ENCODE data around the gene HDGFL2.

The HDGFL2 gene

DNA sequence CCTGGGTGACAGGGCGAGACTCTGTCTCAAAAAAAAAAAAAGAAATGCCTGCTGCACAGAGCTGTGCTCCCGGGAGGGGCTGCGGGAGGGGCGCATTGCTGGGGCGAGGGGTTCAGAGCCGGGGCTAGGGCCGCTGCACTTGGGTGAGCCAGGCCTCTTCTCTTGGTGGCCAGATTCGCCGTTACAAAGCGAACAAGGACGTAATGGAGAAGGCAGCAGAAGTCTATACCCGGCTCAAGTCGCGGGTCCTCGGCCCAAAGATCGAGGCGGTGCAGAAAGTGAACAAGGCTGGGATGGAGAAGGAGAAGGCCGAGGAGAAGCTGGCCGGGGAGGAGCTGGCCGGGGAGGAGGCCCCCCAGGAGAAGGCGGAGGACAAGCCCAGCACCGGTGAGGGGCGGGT, 27.2 kb downstream of the HDGFL2 start:
- ChIA-PET CTCF (no interaction called here), POLR2A (no interaction called here)
- TF ChIP-seq CTBP1 (IDR thresholded peaks at IDR 0.05; ENCODE audit: borderline replicate concordance), result no peak
- TF ChIP-seq NFRKB (IDR thresholded peaks at IDR 0.05), result no peak
- TF ChIP-seq LEF1 (IDR thresholded peaks at IDR 0.05; ENCODE audit: borderline replicate concordance), result no peak
- TF ChIP-seq SUZ12 (IDR thresholded peaks at IDR 0.05), result no peak
- no peak for TF ChIP-seq BHLHE40 (IDR thresholded peaks at IDR 0.05; ENCODE audit: borderline replicate concordance)
- no peak for TF ChIP-seq FOXA1 (IDR thresholded peaks at IDR 0.05)
- no peak for TF ChIP-seq ZNF384 (IDR thresholded peaks at IDR 0.05)
- TF ChIP-seq SP1 (IDR thresholded peaks at IDR 0.05), result no peak
- TF ChIP-seq L3MBTL2 (conservative IDR thresholded peaks at IDR 0.05), result no peak
- TF ChIP-seq, protein P1, sequence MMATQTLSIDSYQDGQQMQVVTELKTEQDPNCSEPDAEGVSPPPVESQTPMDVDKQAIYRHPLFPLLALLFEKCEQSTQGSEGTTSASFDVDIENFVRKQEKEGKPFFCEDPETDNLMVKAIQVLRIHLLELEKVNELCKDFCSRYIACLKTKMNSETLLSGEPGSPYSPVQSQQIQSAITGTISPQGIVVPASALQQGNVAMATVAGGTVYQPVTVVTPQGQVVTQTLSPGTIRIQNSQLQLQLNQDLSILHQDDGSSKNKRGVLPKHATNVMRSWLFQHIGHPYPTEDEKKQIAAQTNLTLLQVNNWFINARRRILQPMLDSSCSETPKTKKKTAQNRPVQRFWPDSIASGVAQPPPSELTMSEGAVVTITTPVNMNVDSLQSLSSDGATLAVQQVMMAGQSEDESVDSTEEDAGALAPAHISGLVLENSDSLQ (IDR thresholded peaks at IDR 0.05), result no peak
- no peak for TF ChIP-seq ELF4 (IDR thresholded peaks at IDR 0.05)
- TF ChIP-seq TARDBP (IDR thresholded peaks at IDR 0.05), result no peak
- no peak for TF ChIP-seq FOXK2 (IDR thresholded peaks at IDR 0.05)
- TF ChIP-seq FOXM1 (IDR thresholded peaks at IDR 0.05; ENCODE audit: borderline replicate concordance), result no peak
- no peak for TF ChIP-seq ARNT (IDR thresholded peaks at IDR 0.05)
- TF ChIP-seq HDGF (IDR thresholded peaks at IDR 0.05; ENCODE audit: borderline replicate concordance), result no peak
- DNase-seq (ENCODE audit: extremely low spot score), result no peak

DNA sequence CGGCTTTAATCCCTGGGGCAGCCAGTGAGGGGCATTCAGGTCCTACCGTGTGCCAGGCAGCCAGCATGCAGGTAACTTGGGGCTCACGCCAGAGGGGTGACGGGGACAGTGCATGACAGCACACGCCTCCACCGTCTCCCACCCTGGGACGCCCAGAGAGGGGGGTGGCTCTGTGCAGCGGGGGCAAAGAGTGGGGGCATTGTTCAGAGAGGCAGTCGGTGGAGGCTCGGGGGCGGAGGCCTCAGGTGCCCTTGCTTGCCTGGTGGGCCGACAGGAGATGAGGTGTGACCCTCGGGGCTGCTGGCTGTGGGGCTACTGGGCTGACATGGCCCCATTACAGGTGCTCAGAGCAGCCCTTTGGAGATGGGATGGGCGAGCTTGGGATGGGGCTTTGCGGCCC, 27.8 kb downstream of the HDGFL2 start:
- no peak for DNase-seq (ENCODE audit: extremely low spot score)
- CTCF ChIA-PET, result interaction anchor here (0.7 kb wide), 1 partner anchor 24 kb away, joined by 3 read pairs; no protein-coding TSS in a partner anchor
- TF ChIP-seq LEF1 (IDR thresholded peaks at IDR 0.05; ENCODE audit: borderline replicate concordance), result no peak
- TF ChIP-seq SUZ12 (IDR thresholded peaks at IDR 0.05), result no peak
- no peak for TF ChIP-seq SP1 (IDR thresholded peaks at IDR 0.05)
- TF ChIP-seq FOXA1 (IDR thresholded peaks at IDR 0.05), result no peak
- TF ChIP-seq, protein P1 (IDR thresholded peaks at IDR 0.05), result no peak
- no peak for TF ChIP-seq L3MBTL2 (conservative IDR thresholded peaks at IDR 0.05)
- no peak for TF ChIP-seq FOXM1 (IDR thresholded peaks at IDR 0.05; ENCODE audit: borderline replicate concordance)
- TF ChIP-seq FOXK2 (IDR thresholded peaks at IDR 0.05), result no peak
- no peak for TF ChIP-seq ZNF384 (IDR thresholded peaks at IDR 0.05)
- TF ChIP-seq ELF4 (IDR thresholded peaks at IDR 0.05), result no peak
- no peak for TF ChIP-seq BHLHE40 (IDR thresholded peaks at IDR 0.05; ENCODE audit: borderline replicate concordance)
- TF ChIP-seq CTBP1 (IDR thresholded peaks at IDR 0.05; ENCODE audit: borderline replicate concordance), result no peak
- TF ChIP-seq TARDBP (IDR thresholded peaks at IDR 0.05), result no peak
- TF ChIP-seq NFRKB (IDR thresholded peaks at IDR 0.05), result no peak
- no peak for TF ChIP-seq ARNT (IDR thresholded peaks at IDR 0.05)
- TF ChIP-seq HDGF (IDR thresholded peaks at IDR 0.05; ENCODE audit: borderline replicate concordance), result no peak
- POLR2A ChIA-PET, result no interaction called here

DNA sequence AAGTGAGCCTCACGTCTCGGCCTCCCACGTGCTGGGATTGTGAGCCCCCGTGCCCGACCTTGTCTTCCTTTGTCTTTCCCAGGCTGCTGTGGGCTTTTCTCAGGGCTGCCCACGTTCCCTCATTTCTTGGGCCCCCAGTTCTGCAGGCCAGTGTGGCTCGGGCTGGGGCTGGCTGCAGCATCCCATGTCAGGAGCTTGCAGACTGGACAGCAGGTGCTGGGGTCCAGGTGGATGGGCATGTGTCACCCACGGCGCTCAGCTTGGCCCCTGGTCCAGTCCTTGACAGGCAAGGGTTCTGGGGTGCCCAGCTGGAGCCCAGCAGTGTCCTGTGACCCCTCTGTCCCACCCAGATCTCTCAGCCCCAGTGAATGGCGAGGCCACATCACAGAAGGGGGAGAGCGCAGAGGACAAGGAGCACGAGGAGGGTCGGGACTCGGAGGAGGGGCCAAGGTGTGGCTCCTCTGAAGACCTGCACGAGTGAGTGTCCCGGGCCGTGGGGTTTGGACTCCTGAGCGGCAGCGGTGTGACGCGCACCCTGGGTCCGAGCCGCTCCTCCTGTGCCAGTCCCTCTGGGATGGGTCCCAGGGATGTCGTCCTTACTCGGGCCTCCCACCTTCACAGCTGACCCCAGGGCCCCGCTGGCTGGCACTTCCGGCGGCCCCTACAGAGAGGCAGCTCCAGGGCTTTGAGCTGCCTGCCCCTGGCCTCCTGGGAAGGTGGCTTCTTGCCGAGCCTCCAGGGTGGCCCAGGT, 28.9 kb downstream of the HDGFL2 start:
- ChIA-PET POLR2A (no interaction called here), CTCF (no interaction called here)
- no peak for TF ChIP-seq SUZ12 (IDR thresholded peaks at IDR 0.05)
- no peak for TF ChIP-seq BHLHE40 (IDR thresholded peaks at IDR 0.05; ENCODE audit: borderline replicate concordance)
- TF ChIP-seq FOXM1 (IDR thresholded peaks at IDR 0.05; ENCODE audit: borderline replicate concordance), result no peak
- DNase-seq (ENCODE audit: extremely low spot score), result no peak

DNA sequence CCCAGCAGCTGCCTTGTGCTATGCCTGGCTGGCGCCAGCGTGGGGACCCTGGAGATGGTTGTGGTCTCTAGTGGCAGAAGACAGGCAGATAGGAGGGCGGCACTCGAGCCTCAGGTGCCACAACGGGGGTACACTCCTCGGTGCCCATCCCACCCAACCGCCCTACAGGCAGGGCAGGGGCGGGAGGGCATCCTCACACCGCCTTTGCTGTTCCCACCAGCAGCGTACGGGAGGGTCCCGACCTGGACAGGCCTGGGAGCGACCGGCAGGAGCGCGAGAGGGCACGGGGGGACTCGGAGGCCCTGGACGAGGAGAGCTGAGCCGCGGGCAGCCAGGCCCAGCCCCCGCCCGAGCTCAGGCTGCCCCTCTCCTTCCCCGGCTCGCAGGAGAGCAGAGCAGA, 29.6 kb downstream of the HDGFL2 start:
- no peak for DNase-seq (ENCODE audit: extremely low spot score)
- ChIA-PET POLR2A (interaction anchor here (1.1 kb wide), 1 partner anchor 31 kb away, joined by 3 read pairs; no protein-coding TSS in a partner anchor), CTCF (no interaction called here)
- TF ChIP-seq ARNT (IDR thresholded peaks at IDR 0.05), result no peak
- TF ChIP-seq FOXA1 (IDR thresholded peaks at IDR 0.05), result no peak
- no peak for TF ChIP-seq TARDBP (IDR thresholded peaks at IDR 0.05)
- TF ChIP-seq, protein P1 (IDR thresholded peaks at IDR 0.05), result no peak
- TF ChIP-seq L3MBTL2 (conservative IDR thresholded peaks at IDR 0.05), result no peak
- no peak for TF ChIP-seq CTBP1 (IDR thresholded peaks at IDR 0.05; ENCODE audit: borderline replicate concordance)
- TF ChIP-seq SP1 (IDR thresholded peaks at IDR 0.05), result no peak
- no peak for TF ChIP-seq LEF1 (IDR thresholded peaks at IDR 0.05; ENCODE audit: borderline replicate concordance)
- TF ChIP-seq ELF4 (IDR thresholded peaks at IDR 0.05), result no peak
- no peak for TF ChIP-seq BHLHE40 (IDR thresholded peaks at IDR 0.05; ENCODE audit: borderline replicate concordance)
- TF ChIP-seq FOXK2 (IDR thresholded peaks at IDR 0.05), result no peak
- TF ChIP-seq SUZ12 (IDR thresholded peaks at IDR 0.05), result no peak
- no peak for TF ChIP-seq ZNF384 (IDR thresholded peaks at IDR 0.05)
- no peak for TF ChIP-seq FOXM1 (IDR thresholded peaks at IDR 0.05; ENCODE audit: borderline replicate concordance)

DNA sequence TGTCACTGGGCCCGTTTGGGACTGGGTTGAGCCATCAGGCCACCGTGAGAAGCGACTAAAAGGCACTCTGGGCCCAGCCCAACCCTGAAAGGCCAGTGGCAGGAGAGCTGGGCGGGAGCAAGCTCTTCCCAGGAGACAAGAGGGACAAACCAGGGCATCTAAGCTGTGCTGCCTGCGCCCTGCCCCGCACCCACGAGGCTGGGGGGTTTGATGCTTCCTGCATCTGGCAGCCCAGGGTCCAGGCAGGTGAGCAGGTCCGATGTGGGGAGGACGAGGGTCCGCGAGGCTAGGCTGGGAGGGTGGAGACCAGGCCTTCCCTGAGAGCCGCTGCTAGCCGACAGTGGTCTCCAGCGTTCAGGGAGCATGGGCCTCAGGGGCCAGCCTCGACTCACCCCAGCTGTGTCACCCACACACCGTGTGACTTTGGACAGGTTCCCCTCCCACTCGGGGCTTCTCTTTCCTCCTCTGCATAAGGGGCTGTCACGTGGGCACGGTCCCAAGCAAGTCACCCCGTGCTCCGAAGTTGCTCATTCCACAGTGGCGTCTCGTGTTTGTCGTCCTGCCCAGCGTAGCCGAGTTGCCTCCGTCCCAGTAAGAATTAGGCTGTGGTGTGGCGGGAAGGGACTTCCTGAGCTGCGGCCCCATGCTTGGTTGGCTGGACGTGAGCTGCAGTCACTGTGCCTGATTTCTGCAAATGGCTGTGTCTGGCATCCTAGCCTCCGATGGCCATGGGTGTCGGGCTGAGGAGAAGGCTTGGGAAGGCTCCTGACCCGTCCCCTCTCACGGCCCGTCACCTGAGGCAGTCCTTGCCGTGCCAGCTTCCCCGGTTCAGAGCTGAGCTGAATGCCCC, 30.4 kb downstream of the HDGFL2 start:
- ChIA-PET CTCF (no interaction called here), POLR2A (interaction anchor here (1.1 kb wide), 1 partner anchor 32 kb away, joined by 3 read pairs; no protein-coding TSS in a partner anchor)
- TF ChIP-seq CTBP1 (IDR thresholded peaks at IDR 0.05; ENCODE audit: borderline replicate concordance), result no peak
- no peak for DNase-seq (ENCODE audit: extremely low spot score)
